CD14-positive monocyte (primary cell): ENCODE data around the gene SH2D1A. TPM values are rescaled to one million over a fixed set of nuclear protein-coding genes. Genes with fewer than 3 reads are reported as not detected.
A peak's percentile ranks its signal among the peaks of the same experiment; 100 is the strongest.

Experiments used
- DNase-seq, 3 donors: peaks; one replicate each; pipeline ENCODE4 v3.0.0-alpha.2; 2011 to 2022
- H2AFZ ChIP-seq: 2 replicates; pipeline ENCODE4 v1.6.0; 2012; ENCODE audit warnings: mild to moderate bottlenecking, low read depth, low read length, inconsistent platforms; ENCODE audit not compliant: insufficient read depth, poor library complexity, severe bottlenecking
- H3K27ac ChIP-seq, 2 donors: 1 replicate in 1 of 2; 2 replicates in 1 of 2; pipeline ENCODE4 v1.5.1; 2012 to 2013; ENCODE audit warnings: low read length in 2 of 2, control low read depth in 1 of 2, inconsistent platforms in 1 of 2, low read depth in 1 of 2, mild to moderate bottlenecking in 1 of 2
- H3K27me3 ChIP-seq, 2 donors: one replicate each; pipeline versions ENCODE4 v1.6.0 to v1.6.1; 2011 to 2013; ENCODE audit warnings: low read length in 2 of 2; ENCODE audit not compliant: control insufficient read depth in 2 of 2, insufficient read depth in 2 of 2
- H3K36me3 ChIP-seq, 2 donors: replicated peaks in 1 of 2; 1 replicate in 1 of 2; 2 replicates in 1 of 2; pipeline versions ENCODE4 v1.5.1 to v1.6.1; 2012 to 2013; ENCODE audit warnings: low read length in 2 of 2, control low read depth in 1 of 2, inconsistent platforms in 1 of 2, mild to moderate bottlenecking in 1 of 2; ENCODE audit not compliant: insufficient read depth in 2 of 2, control insufficient read depth in 1 of 2
- H3K4me1 ChIP-seq, 2 donors: 1 replicate in 1 of 2; 2 replicates in 1 of 2; pipeline versions ENCODE4 v1.5.1 to v1.6.1; 2012 to 2013; ENCODE audit warnings: low read length in 2 of 2, control low read depth in 1 of 2, inconsistent platforms in 1 of 2, mild to moderate bottlenecking in 1 of 2, moderate library complexity in 1 of 2; ENCODE audit not compliant: insufficient read depth in 2 of 2, control insufficient read depth in 1 of 2
- H3K4me2 ChIP-seq: replicated peaks from 2 replicates; pipeline ENCODE3; 2012; ENCODE audit warnings: low read length, moderate library complexity, mild to moderate bottlenecking; ENCODE audit not compliant: poor library complexity, severe bottlenecking; ENCODE audit errors: extremely low read depth
- H3K4me3 ChIP-seq, 3 experiments: fragments of 200-600 bp in 1 of 3; sonication (generic) in 1 of 3; replicated peaks in 1 of 3; 1 replicate in 2 of 3; 2 replicates in 1 of 3; pipeline ENCODE4 v1.5.1; 2011 to 2013; ENCODE audit warnings: low read length in 3 of 3, mild to moderate bottlenecking in 3 of 3, control low read depth in 2 of 3, low read depth in 2 of 3, inconsistent platforms in 1 of 3, moderate library complexity in 1 of 3
- H3K79me2 ChIP-seq: 2 replicates; pipeline ENCODE4 v1.6.0; 2012; ENCODE audit warnings: mild to moderate bottlenecking, control low read depth, inconsistent platforms, low read length, moderate library complexity; ENCODE audit not compliant: insufficient read depth
- H3K9ac ChIP-seq: 2 replicates; pipeline ENCODE4 v1.6.0; 2017; ENCODE audit warnings: low read length, mild to moderate bottlenecking; ENCODE audit not compliant: insufficient read depth, poor library complexity, severe bottlenecking
- H3K9me3 ChIP-seq, 2 donors: replicated peaks in 1 of 2; 1 replicate in 1 of 2; 2 replicates in 1 of 2; pipeline versions ENCODE4 v1.5.1 to v1.6.1; 2012 to 2013; ENCODE audit warnings: low read length in 2 of 2, control low read depth in 1 of 2; ENCODE audit not compliant: control insufficient read depth in 1 of 2, insufficient read depth in 1 of 2
- H4K20me1 ChIP-seq: 2 replicates; pipeline ENCODE4 v1.6.0; 2012; ENCODE audit warnings: mild to moderate bottlenecking, low read length, control low read depth, moderate library complexity; ENCODE audit not compliant: insufficient read depth
- H3K27ac Mint-ChIP-seq, 7 donors: one replicate each; pipeline ENCODE4 v1.8.0; 2020; ENCODE audit warnings: mild to moderate bottlenecking in 7 of 7, mixed read lengths in 7 of 7, moderate library complexity in 6 of 7, inconsistent platforms in 2 of 7
- H3K27me3 Mint-ChIP-seq, 3 donors: one replicate each; pipeline ENCODE4 v1.8.0; 2021 to 2022; ENCODE audit warnings: low read depth in 3 of 3, mild to moderate bottlenecking in 3 of 3, mixed read lengths in 3 of 3, moderate library complexity in 3 of 3, inconsistent platforms in 1 of 3
- H3K36me3 Mint-ChIP-seq, 2 donors: one replicate each; pipeline ENCODE4 v1.8.0; 2020; ENCODE audit warnings: mixed read lengths in 2 of 2, inconsistent platforms in 1 of 2, mild to moderate bottlenecking in 1 of 2
- H3K4me1 Mint-ChIP-seq: one replicate; pipeline ENCODE4 v1.8.0; 2020; ENCODE audit warnings: mild to moderate bottlenecking, mixed read lengths
- H3K4me3 Mint-ChIP-seq, 2 donors: one replicate each; pipeline ENCODE4 v1.8.0; 2020; ENCODE audit warnings: mild to moderate bottlenecking in 2 of 2, mixed read lengths in 2 of 2, moderate library complexity in 1 of 2
- H3K9me3 Mint-ChIP-seq, 7 donors: one replicate each; pipeline ENCODE4 v1.8.0; 2020 to 2022; ENCODE audit warnings: mixed read lengths in 7 of 7, mild to moderate bottlenecking in 6 of 7, moderate library complexity in 6 of 7, inconsistent platforms in 2 of 7
- WGBS: methylation state at CpG from one replicate; pipeline ENCODE4 v1.1.5; 2013; ENCODE audit warnings: missing lambda C conversion rate; ENCODE audit not compliant: insufficient coverage; 5-methylcytosine and 5-hydroxymethylcytosine counted together
- intact Hi-C, 2 donors: fragments of 100-400 bp; cut with micrococcal nuclease; formaldehyde crosslinking; loops; one replicate each; pipeline versions ENCODE4 v1.15.0 to v1.15.1; 2023
- polyA plus RNA-seq, 3 donors: library from polyadenylated mRNA; depleted of rRNA in 1 of 3; unstranded in 2 of 3; stranded (reverse) in 1 of 3; fragments of 300-500 nt in 2 of 3; fragments of >200 nt in 1 of 3; fragmentation: Illumina TruSeq in 2 of 3; gene quantifications; 1 replicate in 2 of 3; 2 replicates in 1 of 3; pipeline ENCODE4 v1.2.3, GENCODE V29; 2012 to 2021
- TF ChIP-seq, protein P1 (sequence below): fragments of 200-600 bp; IDR thresholded peaks from one replicate; pipeline ENCODE4 v1.8.0; 2022; ENCODE audit warnings: antibody characterized with exemption, mild to moderate bottlenecking

SH2D1A gene
- polyA plus RNA-seq, 3 donors, result 0.24 TPM; not detected in 2

DNA sequence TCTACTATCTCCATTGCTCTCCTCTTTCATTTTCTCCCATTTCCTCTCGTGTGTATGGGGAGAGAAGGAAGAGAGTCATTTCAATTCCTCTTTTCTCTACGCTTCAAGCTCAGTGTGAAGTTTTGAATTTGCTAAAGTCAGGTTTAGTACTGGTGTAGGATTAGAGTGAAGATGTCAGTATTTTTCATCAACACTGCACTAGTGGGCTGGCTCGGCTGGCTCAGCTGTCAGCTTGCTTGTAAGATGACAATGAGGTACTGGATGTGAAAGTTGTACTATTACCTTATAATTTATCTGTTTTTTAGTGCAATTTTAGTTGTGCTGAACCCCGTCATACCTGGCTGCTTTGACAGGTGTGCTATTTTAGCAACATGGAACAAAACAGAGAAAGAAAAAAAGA lies 2.1 kb upstream of the SH2D1A start:
- H3K9me3 ChIP-seq, result no peaks in the 10 kb centered on the region

DNA sequence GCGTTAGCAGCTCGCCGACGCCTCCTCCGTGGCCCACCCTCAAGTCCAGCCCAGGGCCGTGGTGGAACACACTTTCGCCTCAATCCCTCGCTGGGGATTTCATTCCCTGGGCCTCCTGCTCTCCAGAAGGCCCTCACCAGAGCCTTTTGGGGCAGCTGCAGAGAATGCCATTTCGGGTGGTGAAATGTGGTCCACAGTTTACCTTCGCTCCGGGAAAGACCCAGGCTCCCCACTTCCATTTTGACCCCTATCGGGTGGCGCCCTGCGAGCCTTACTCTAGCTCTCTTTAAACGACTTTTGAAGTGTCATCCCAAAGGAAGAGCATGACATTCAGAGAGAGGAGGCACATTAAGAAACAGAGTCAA lies 496 bp downstream of the SH2D1A start:
- Mint-ChIP-seq H3K4me3 (peak overlapping the region in 1 of 2 donors; percentile 41), H3K27ac (peak overlapping the region in 1 of 7 donors; percentile 41), H3K36me3 (no peaks in the 10 kb centered on the region), H3K9me3 (peaks cover 0 to 2% (median 0%) of the 10 kb centered on the region in 7 donors), H3K27me3 (peaks cover 0 to 3% (median 1%) of the 10 kb centered on the region in 3 donors), H3K4me1 (peaks cover 5% of the 10 kb centered on the region)
- H3K4me3 ChIP-seq, result no peak overlapping the region
- H3K4me2 ChIP-seq, result no peak overlapping the region
- no peaks in the 10 kb centered on the region for H4K20me1 ChIP-seq
- TF ChIP-seq, protein P1, sequence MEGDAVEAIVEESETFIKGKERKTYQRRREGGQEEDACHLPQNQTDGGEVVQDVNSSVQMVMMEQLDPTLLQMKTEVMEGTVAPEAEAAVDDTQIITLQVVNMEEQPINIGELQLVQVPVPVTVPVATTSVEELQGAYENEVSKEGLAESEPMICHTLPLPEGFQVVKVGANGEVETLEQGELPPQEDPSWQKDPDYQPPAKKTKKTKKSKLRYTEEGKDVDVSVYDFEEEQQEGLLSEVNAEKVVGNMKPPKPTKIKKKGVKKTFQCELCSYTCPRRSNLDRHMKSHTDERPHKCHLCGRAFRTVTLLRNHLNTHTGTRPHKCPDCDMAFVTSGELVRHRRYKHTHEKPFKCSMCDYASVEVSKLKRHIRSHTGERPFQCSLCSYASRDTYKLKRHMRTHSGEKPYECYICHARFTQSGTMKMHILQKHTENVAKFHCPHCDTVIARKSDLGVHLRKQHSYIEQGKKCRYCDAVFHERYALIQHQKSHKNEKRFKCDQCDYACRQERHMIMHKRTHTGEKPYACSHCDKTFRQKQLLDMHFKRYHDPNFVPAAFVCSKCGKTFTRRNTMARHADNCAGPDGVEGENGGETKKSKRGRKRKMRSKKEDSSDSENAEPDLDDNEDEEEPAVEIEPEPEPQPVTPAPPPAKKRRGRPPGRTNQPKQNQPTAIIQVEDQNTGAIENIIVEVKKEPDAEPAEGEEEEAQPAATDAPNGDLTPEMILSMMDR, result no peak
- no peaks in the 10 kb centered on the region for H3K36me3 ChIP-seq
- H3K79me2 ChIP-seq, result no peaks in the 10 kb centered on the region
- H2AFZ ChIP-seq, result no peak overlapping the region
- no peak for DNase-seq
- WGBS, result 100% methylated on average over 4 of the region's 15 CpGs
- intact Hi-C loops, result no loop called here
- no peaks in the 10 kb centered on the region for H3K27me3 ChIP-seq
- H3K27ac ChIP-seq, result no peak overlapping the region
- no peaks in the 10 kb centered on the region for H3K4me1 ChIP-seq
- no peaks in the 10 kb centered on the region for H3K9me3 ChIP-seq
- H3K9ac ChIP-seq, result no peak overlapping the region

More for the DNA sequence above, 2.1 kb upstream of the SH2D1A start:
- Histone ChIP-seq H3K79me2 (no peaks in the 10 kb centered on the region), H3K27me3 (no peaks in the 10 kb centered on the region), H3K36me3 (no peaks in the 10 kb centered on the region), H3K4me3 (no peak overlapping the region), H4K20me1 (no peaks in the 10 kb centered on the region), H3K4me2 (no peak overlapping the region), H2AFZ (no peak overlapping the region), H3K4me1 (no peaks in the 10 kb centered on the region), H3K9ac (no peak overlapping the region), H3K27ac (no peak overlapping the region)
- peaks cover 0 to 3% (median 1%) of the 10 kb centered on the region in 3 donors for H3K27me3 Mint-ChIP-seq
- H3K36me3 Mint-ChIP-seq, result no peaks in the 10 kb centered on the region
- TF ChIP-seq, protein P1, result no peak
- peaks cover 5% of the 10 kb centered on the region for H3K4me1 Mint-ChIP-seq
- intact Hi-C loops, result no loop called here
- H3K4me3 Mint-ChIP-seq, result no peak overlapping the region
- DNase-seq, result no peak
- no CpG with 5 or more reads among the region's 4 CpGs for whole genome bisulfite sequencing
- H3K27ac Mint-ChIP-seq, result no peak overlapping the region
- H3K9me3 Mint-ChIP-seq, result peaks cover 0 to 2% (median 0%) of the 10 kb centered on the region in 7 donors
